Upper lobe of left lung (tissue), 6 donors: Measurements from ENCODE around the gene CFAP73. TPM values are rescaled to one million over a fixed set of nuclear protein-coding genes. Genes with fewer than 3 reads are reported as not detected.

ENCODE experiments used
- ATAC-seq, 2 donors: fragments of 200-7000 bp; cut with Tn5 transposase; one replicate each; pipeline ENCODE4 v1.9.1; 2022; ENCODE audit warnings: mild to moderate bottlenecking in 2 of 2, moderate library complexity in 2 of 2; ENCODE audit not compliant: low FRiP score in 2 of 2
- DNase-seq, 2 donors: peaks; one replicate each; pipeline ENCODE4 v3.0.0-alpha.2; 2019 to 2020
- H3K27ac ChIP-seq, 4 donors: fragments of 200-600 bp; sonication (generic); one replicate each; pipeline ENCODE4 v1.5.1; 2016 to 2019
- H3K27me3 ChIP-seq, 4 donors: fragments of 200-600 bp; sonication (generic); one replicate each; pipeline ENCODE4 v1.5.1; 2017 to 2019
- H3K36me3 ChIP-seq, 4 donors: fragments of 200-600 bp; sonication (generic); one replicate each; pipeline ENCODE4 v1.5.1; 2016 to 2019
- H3K4me1 ChIP-seq, 4 donors: fragments of 200-600 bp; sonication (generic); one replicate each; pipeline ENCODE4 v1.5.1; 2018 to 2019
- H3K4me3 ChIP-seq, 4 donors: fragments of 200-600 bp; sonication (generic); one replicate each; pipeline ENCODE4 v1.5.1; 2017 to 2019; ENCODE audit warnings: mild to moderate bottlenecking in 2 of 4, moderate library complexity in 1 of 4
- H3K9me3 ChIP-seq, 4 donors: fragments of 200-600 bp; sonication (generic); one replicate each; pipeline ENCODE4 v1.5.1; 2018 to 2019
- CTCF ChIP-seq, 6 experiments: fragments of 450-650 bp in 4 of 6; fragments of 200-600 bp in 2 of 6; sonication (generic) in 2 of 6; IDR thresholded peaks; one replicate each; pipeline ENCODE4 v1.5.1; 2016 to 2019; ENCODE audit warnings: antibody characterized with exemption in 6 of 6
- EP300 ChIP-seq, 4 donors: sonication (generic); formaldehyde crosslinking; IDR thresholded peaks; one replicate each; pipeline ENCODE4 v1.5.1; 2017; ENCODE audit warnings: antibody characterized with exemption in 4 of 4, control low read depth in 2 of 4
- POLR2A ChIP-seq, 4 donors: fragments of 450-650 bp; IDR thresholded peaks; one replicate each; pipeline ENCODE4 v1.5.1; 2016 to 2017; ENCODE audit warnings: antibody characterized with exemption in 4 of 4, mild to moderate bottlenecking in 2 of 4
- POLR2AphosphoS5 ChIP-seq, 2 donors: sonication (generic); formaldehyde crosslinking; IDR thresholded peaks; one replicate each; pipeline ENCODE4 v1.5.1; 2017; ENCODE audit warnings: antibody characterized with exemption in 2 of 2
- WGBS, 2 donors: methylation state at CpG; one replicate each; pipeline ENCODE4 v1.1.5; 2017 to 2018; 5-methylcytosine and 5-hydroxymethylcytosine counted together
- total RNA-seq, 6 donors: library from RNA; depleted of rRNA in 4 of 6; stranded (reverse); fragments of >200 nt in 4 of 6; gene quantifications; one replicate each; pipeline versions ENCODE4 v1.1.0 to v1.2.1, GENCODE V29; 2016 to 2021
- donor health status: DM: no; HTN: no; CAD: no; lungs with moderate emphysema.
- donor health status: DM: no; HTN: yes; CAD: no; lungs with severe emphysema.

The CFAP73 gene
- total RNA-seq, 6 donors from 2014 or later, result 0.97 to 34.1 (median 15.4) TPM

GRCh38 chr12:113108308-113108707, 41.2 kb upstream of the CFAP73 start:
- Histone ChIP-seq H3K27ac (no peak overlapping the region), H3K4me1 (peaks cover 0 to 5% (median 2%) of the 10 kb centered on the region in 4 donors), H3K4me3 (no peak overlapping the region), H3K27me3 (no peaks in the 10 kb centered on the region), H3K36me3 (no peaks in the 10 kb centered on the region), H3K9me3 (no peaks in the 10 kb centered on the region)
- DNase-seq (no peak), ATAC-seq (no peak)
- no peak for TF ChIP-seq POLR2A (IDR thresholded peaks at IDR 0.05)
- TF ChIP-seq POLR2AphosphoS5 (IDR thresholded peaks at IDR 0.05), result no peak
- TF ChIP-seq EP300 (IDR thresholded peaks at IDR 0.05), result no peak
- no peak for TF ChIP-seq CTCF (IDR thresholded peaks at IDR 0.05)
- WGBS, 2 donors, result 91 to 98% methylated on average over 4 of the region's 4 CpGs

GRCh38 chr12:113109360-113109759, 40.2 kb upstream of the CFAP73 start:
- TF ChIP-seq EP300 (IDR thresholded peaks at IDR 0.05) (no peak), POLR2AphosphoS5 (IDR thresholded peaks at IDR 0.05) (no peak)
- ATAC-seq (no peak), DNase-seq (no peak)
- H3K36me3 ChIP-seq, result no peaks in the 10 kb centered on the region
- WGBS, 2 donors, result 76 to 81% methylated on average over 5 of the region's 5 CpGs
- H3K27ac ChIP-seq, result no peak overlapping the region
- no peaks in the 10 kb centered on the region for H3K9me3 ChIP-seq
- no peaks in the 10 kb centered on the region for H3K4me1 ChIP-seq
- H3K4me3 ChIP-seq, result no peak overlapping the region
- no peaks in the 10 kb centered on the region for H3K27me3 ChIP-seq

DNA sequence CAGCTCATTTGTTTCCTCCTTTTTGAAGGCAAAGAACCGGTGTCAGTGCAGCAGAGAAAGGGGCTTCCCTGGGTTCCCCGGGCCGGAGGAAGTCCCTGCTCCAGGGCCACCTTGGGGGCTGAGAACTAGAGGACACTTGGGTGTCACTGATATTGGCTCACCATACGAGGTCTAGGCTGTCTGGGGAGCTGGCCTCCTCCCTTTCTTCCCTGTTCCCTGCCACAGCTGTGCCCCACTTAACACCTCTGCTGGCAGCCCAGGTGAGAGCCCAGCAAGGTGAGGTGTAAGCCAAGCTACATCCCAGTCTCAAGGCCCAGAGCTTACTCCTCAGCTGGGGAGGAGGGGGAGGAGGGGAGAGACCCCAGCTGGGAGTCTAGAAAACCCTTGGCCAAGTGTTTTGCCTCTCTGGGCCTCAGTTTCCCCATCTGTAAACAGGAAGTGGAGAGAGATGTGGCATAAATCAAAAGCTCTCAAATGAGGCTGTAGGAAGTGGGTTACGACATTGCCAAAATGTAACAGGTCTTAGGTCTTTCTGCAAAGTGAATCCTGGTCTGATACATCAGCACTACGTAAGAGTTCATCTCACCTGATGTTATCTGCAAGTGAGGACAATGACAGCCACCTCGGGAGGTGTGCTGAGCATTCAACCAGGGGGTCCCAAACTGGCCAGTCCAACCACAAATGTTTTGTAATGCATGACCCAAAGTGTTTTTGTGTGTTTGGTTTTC, 39.5 kb upstream of the CFAP73 start:
- DNase-seq (no peak), ATAC-seq (no peak)
- H3K36me3 ChIP-seq, result no peaks in the 10 kb centered on the region
- no peaks in the 10 kb centered on the region for H3K9me3 ChIP-seq
- 39 to 72% methylated on average over 3 to 7 of the region's 7 CpGs for WGBS, 2 donors
- H3K27me3 ChIP-seq, result no peaks in the 10 kb centered on the region
- no peak overlapping the region for H3K27ac ChIP-seq
- no peak for TF ChIP-seq EP300 (IDR thresholded peaks at IDR 0.05)
- TF ChIP-seq POLR2AphosphoS5 (IDR thresholded peaks at IDR 0.05), result no peak
- TF ChIP-seq CTCF (IDR thresholded peaks at IDR 0.05), result no peak
- TF ChIP-seq POLR2A (IDR thresholded peaks at IDR 0.05), result no peak
- no peak overlapping the region for H3K4me3 ChIP-seq
- no peaks in the 10 kb centered on the region for H3K4me1 ChIP-seq

- WGBS, 2 donors, result 76 to 79% methylated on average over 3 of the region's 3 CpGs
- Histone ChIP-seq H3K27ac (no peak overlapping the region), H3K9me3 (no peaks in the 10 kb centered on the region), H3K4me1 (no peaks in the 10 kb centered on the region), H3K27me3 (no peaks in the 10 kb centered on the region), H3K4me3 (no peak overlapping the region), H3K36me3 (no peaks in the 10 kb centered on the region)
- ATAC-seq (no peak), DNase-seq (no peak)
- TF ChIP-seq EP300 (IDR thresholded peaks at IDR 0.05), result no peak
- TF ChIP-seq POLR2A (IDR thresholded peaks at IDR 0.05), result no peak
- TF ChIP-seq POLR2AphosphoS5 (IDR thresholded peaks at IDR 0.05), result no peak
- TF ChIP-seq CTCF (IDR thresholded peaks at IDR 0.05), result no peak
Measured at GRCh38 chr12:113111247-113111646, 38.3 kb upstream of the CFAP73 start.

GRCh38 chr12:113112043-113112899, 37.3 kb upstream of the CFAP73 start:
- peak in 1 of 2 donors; percentile 77 for DNase-seq
- no peak for ATAC-seq
- Histone ChIP-seq H3K4me1 (no peaks in the 10 kb centered on the region), H3K27ac (no peak overlapping the region), H3K9me3 (no peaks in the 10 kb centered on the region), H3K36me3 (no peaks in the 10 kb centered on the region), H3K27me3 (no peaks in the 10 kb centered on the region), H3K4me3 (no peak overlapping the region)
- 63 to 72% methylated on average over 23 to 38 of the region's 39 CpGs for WGBS, 2 donors
- TF ChIP-seq POLR2AphosphoS5 (IDR thresholded peaks at IDR 0.05) (no peak), EP300 (IDR thresholded peaks at IDR 0.05) (no peak), POLR2A (IDR thresholded peaks at IDR 0.05) (no peak), CTCF (IDR thresholded peaks at IDR 0.05) (no peak)
